ENCODE results near the gene CACTIN.
"Not testable (repeated sequence)": the region's sequence is repeated elsewhere in the genome, so short reads cannot be mapped to it uniquely, and the experiment has no call there.

CACTIN gene

GRCh38 chr19:3661284-3662238 lies 35.0 kb upstream of the CACTIN start:
- DNase-seq: no peak

- no peak for DNase-seq
These were observed 34.1 kb upstream of the CACTIN start for GRCh38 chr19:3660493-3661219.

- no peak for DNase-seq
These were observed 33.1 kb upstream of the CACTIN start for GRCh38 chr19:3659746-3660112.

- DNase-seq: no peak
These were observed 32.5 kb upstream of the CACTIN start for GRCh38 chr19:3658870-3659745.

GRCh38 chr19:3658004-3658869 lies 31.6 kb upstream of the CACTIN start:
- no peak for DNase-seq

- DNase-seq: no peak
These were observed 30.8 kb upstream of the CACTIN start for GRCh38 chr19:3657395-3657769.

GRCh38 chr19:3656747-3657394 lies 30.3 kb upstream of the CACTIN start:
- DNase-seq: no peak

GRCh38 chr19:3656073-3656746 lies 29.6 kb upstream of the CACTIN start:
- DNase-seq: no peak

- DNase-seq: no peak
These were observed 28.9 kb upstream of the CACTIN start for GRCh38 chr19:3655402-3656072.

GRCh38 chr19:3653865-3654513 lies 27.4 kb upstream of the CACTIN start:
- no peak for DNase-seq

- DNase-seq: no peak
These were observed 26.6 kb upstream of the CACTIN start for GRCh38 chr19:3653081-3653795.

- no peak for DNase-seq
These were observed 25.8 kb upstream of the CACTIN start for GRCh38 chr19:3652422-3652821.

GRCh38 chr19:3651684-3652083 lies 25.1 kb upstream of the CACTIN start:
- DNase-seq: no peak

- no peak for DNase-seq
These were observed 23.3 kb upstream of the CACTIN start for GRCh38 chr19:3649888-3650287.

GRCh38 chr19:3648037-3648905 lies 21.7 kb upstream of the CACTIN start:
- no peak for DNase-seq

GRCh38 chr19:3647102-3647501 lies 20.5 kb upstream of the CACTIN start:
- DNase-seq: not testable (repeated sequence)

GRCh38 chr19:3646336-3647092 lies 19.9 kb upstream of the CACTIN start:
- DNase-seq: no peak

All from kidney glomerular epithelial cell (primary cell).